ENCODE results near the gene MORN1.

The MORN1 gene

GRCh38 chr1:2304921-2305681 lies 86.3 kb downstream of the MORN1 start:
- no peaks in the 10 kb centered on the region for H3K9me3 Mint-ChIP-seq
- H3K4me3 Mint-ChIP-seq: no peak overlapping the region
- no peak for DNase-seq (ENCODE audit: low spot score)
- no peak overlapping the region for H3K27ac Mint-ChIP-seq
- peaks cover 27% of the 10 kb centered on the region for H3K36me3 Mint-ChIP-seq (ENCODE audit: low read depth)
- peaks cover 13% of the 10 kb centered on the region for H3K4me1 Mint-ChIP-seq (ENCODE audit: low read depth)
- H3K27me3 Mint-ChIP-seq (ENCODE audit: low read depth): no peaks in the 10 kb centered on the region

GRCh38 chr1:2304282-2304681 lies 87.1 kb downstream of the MORN1 start:
- Mint-ChIP-seq H3K4me3 (no peak overlapping the region), H3K36me3 (ENCODE audit: low read depth) (peaks cover 27% of the 10 kb centered on the region), H3K4me1 (ENCODE audit: low read depth) (peaks cover 17% of the 10 kb centered on the region), H3K27me3 (ENCODE audit: low read depth) (no peaks in the 10 kb centered on the region), H3K9me3 (no peaks in the 10 kb centered on the region), H3K27ac (no peak overlapping the region)
- no peak for DNase-seq (ENCODE audit: low spot score)

- H3K9me3 Mint-ChIP-seq: no peaks in the 10 kb centered on the region
- peaks cover 27% of the 10 kb centered on the region for H3K36me3 Mint-ChIP-seq (ENCODE audit: low read depth)
- H3K4me3 Mint-ChIP-seq: no peak overlapping the region
- DNase-seq (ENCODE audit: low spot score): no peak
- peaks cover 20% of the 10 kb centered on the region for H3K4me1 Mint-ChIP-seq (ENCODE audit: low read depth)
- peak overlapping the region; percentile 52 for H3K27ac Mint-ChIP-seq
- H3K27me3 Mint-ChIP-seq (ENCODE audit: low read depth): no peaks in the 10 kb centered on the region
These were observed 87.6 kb downstream of the MORN1 start for GRCh38 chr1:2303781-2304180.

- DNase-seq (ENCODE audit: low spot score): no peak
- H3K36me3 Mint-ChIP-seq (ENCODE audit: low read depth): peaks cover 25% of the 10 kb centered on the region
- peaks cover 25% of the 10 kb centered on the region for H3K4me1 Mint-ChIP-seq (ENCODE audit: low read depth)
- peak overlapping the region; percentile 52 for H3K27ac Mint-ChIP-seq
- H3K4me3 Mint-ChIP-seq: no peak overlapping the region
- no peaks in the 10 kb centered on the region for H3K27me3 Mint-ChIP-seq (ENCODE audit: low read depth)
- H3K9me3 Mint-ChIP-seq: no peaks in the 10 kb centered on the region
These were observed 88.2 kb downstream of the MORN1 start for GRCh38 chr1:2303016-2303775.

GRCh38 chr1:2302292-2302925 lies 88.9 kb downstream of the MORN1 start:
- DNase-seq (ENCODE audit: low spot score): no peak
- Mint-ChIP-seq H3K4me3 (no peak overlapping the region), H3K36me3 (ENCODE audit: low read depth) (peaks cover 19% of the 10 kb centered on the region), H3K27ac (peak overlapping the region; percentile 20), H3K9me3 (no peaks in the 10 kb centered on the region), H3K27me3 (ENCODE audit: low read depth) (no peaks in the 10 kb centered on the region), H3K4me1 (ENCODE audit: low read depth) (peaks cover 26% of the 10 kb centered on the region)

GRCh38 chr1:2301607-2302291 lies 89.6 kb downstream of the MORN1 start:
- Mint-ChIP-seq H3K27me3 (ENCODE audit: low read depth) (no peaks in the 10 kb centered on the region), H3K36me3 (ENCODE audit: low read depth) (peaks cover 20% of the 10 kb centered on the region), H3K4me1 (ENCODE audit: low read depth) (peaks cover 27% of the 10 kb centered on the region), H3K9me3 (no peaks in the 10 kb centered on the region), H3K4me3 (peak overlapping the region; percentile 78), H3K27ac (peak overlapping the region; percentile 96)
- DNase-seq (ENCODE audit: low spot score): no peak

- Mint-ChIP-seq H3K27ac (peak overlapping the region; percentile 96), H3K4me1 (ENCODE audit: low read depth) (peaks cover 33% of the 10 kb centered on the region), H3K4me3 (peak overlapping the region; percentile 78), H3K36me3 (ENCODE audit: low read depth) (peaks cover 25% of the 10 kb centered on the region), H3K27me3 (ENCODE audit: low read depth) (no peaks in the 10 kb centered on the region), H3K9me3 (no peaks in the 10 kb centered on the region)
- DNase-seq (ENCODE audit: low spot score): peak; percentile 79
These were observed 90.3 kb downstream of the MORN1 start for GRCh38 chr1:2300851-2301606.

- Mint-ChIP-seq H3K4me3 (peak overlapping the region; percentile 78), H3K9me3 (no peaks in the 10 kb centered on the region), H3K36me3 (ENCODE audit: low read depth) (peaks cover 23% of the 10 kb centered on the region), H3K27me3 (ENCODE audit: low read depth) (no peaks in the 10 kb centered on the region), H3K4me1 (ENCODE audit: low read depth) (peaks cover 41% of the 10 kb centered on the region), H3K27ac (peak overlapping the region; percentile 96)
- DNase-seq (ENCODE audit: low spot score): peak; percentile 84
These were observed 91.2 kb downstream of the MORN1 start for GRCh38 chr1:2300004-2300771.

GRCh38 chr1:2299131-2299627 lies 92.2 kb downstream of the MORN1 start:
- H3K4me1 Mint-ChIP-seq (ENCODE audit: low read depth): peaks cover 41% of the 10 kb centered on the region
- DNase-seq (ENCODE audit: low spot score): no peak
- H3K27ac Mint-ChIP-seq: peak overlapping the region; percentile 96
- no peaks in the 10 kb centered on the region for H3K9me3 Mint-ChIP-seq
- no peaks in the 10 kb centered on the region for H3K27me3 Mint-ChIP-seq (ENCODE audit: low read depth)
- peak overlapping the region; percentile 78 for H3K4me3 Mint-ChIP-seq
- peaks cover 23% of the 10 kb centered on the region for H3K36me3 Mint-ChIP-seq (ENCODE audit: low read depth)

GRCh38 chr1:2298685-2299084 lies 92.7 kb downstream of the MORN1 start:
- Mint-ChIP-seq H3K36me3 (ENCODE audit: low read depth) (peaks cover 20% of the 10 kb centered on the region), H3K4me3 (peak overlapping the region; percentile 67), H3K9me3 (no peaks in the 10 kb centered on the region), H3K27ac (peak overlapping the region; percentile 96), H3K27me3 (ENCODE audit: low read depth) (no peaks in the 10 kb centered on the region), H3K4me1 (ENCODE audit: low read depth) (peaks cover 44% of the 10 kb centered on the region)
- DNase-seq (ENCODE audit: low spot score): no peak

GRCh38 chr1:2297246-2298011 lies 93.9 kb downstream of the MORN1 start:
- Mint-ChIP-seq H3K27me3 (ENCODE audit: low read depth) (no peaks in the 10 kb centered on the region), H3K36me3 (ENCODE audit: low read depth) (peaks cover 17% of the 10 kb centered on the region), H3K9me3 (no peaks in the 10 kb centered on the region), H3K4me3 (no peak overlapping the region), H3K27ac (no peak overlapping the region), H3K4me1 (ENCODE audit: low read depth) (peaks cover 49% of the 10 kb centered on the region)
- DNase-seq (ENCODE audit: low spot score): no peak

GRCh38 chr1:2296614-2297013 lies 94.7 kb downstream of the MORN1 start:
- H3K4me3 Mint-ChIP-seq: peak overlapping the region; percentile 46
- peaks cover 17% of the 10 kb centered on the region for H3K36me3 Mint-ChIP-seq (ENCODE audit: low read depth)

More at GRCh38 chr1:2296614-2297013, 94.7 kb downstream of the MORN1 start:
- no peaks in the 10 kb centered on the region for H3K9me3 Mint-ChIP-seq
- peaks cover 51% of the 10 kb centered on the region for H3K4me1 Mint-ChIP-seq (ENCODE audit: low read depth)
- peak overlapping the region; percentile 61 for H3K27ac Mint-ChIP-seq
- no peak for DNase-seq (ENCODE audit: low spot score)
- no peaks in the 10 kb centered on the region for H3K27me3 Mint-ChIP-seq (ENCODE audit: low read depth)

All from T-helper 2 cell treated with Interferon-gamma antibody and Interleukin-4, amounts not matched to agents 5 μg/mL and 100 μg/mL, for 36 hours (primary cell).